ENCODE measurements around the gene MYBL2. TPM values are rescaled to one million over a fixed set of nuclear protein-coding genes. Genes with fewer than 3 reads are reported as not detected.
"Not testable (repeated sequence)": the region's sequence is repeated elsewhere in the genome, so short reads cannot be mapped to it uniquely, and the experiment has no call there.

Gene MYBL2
- polyA plus RNA-seq (2012; ENCODE audit: low read depth, missing spikeins) = 57.3 TPM

- TF ChIP-seq POU2F2 (IDR thresholded peaks at IDR 0.05; ENCODE audit: low read depth, low read length) (no peak), POLR2AphosphoS5 (IDR thresholded peaks at IDR 0.05; ENCODE audit: low read depth, low read length) (no peak), PAX5 (IDR thresholded peaks at IDR 0.05; ENCODE audit: insufficient read depth, low read length, severe bottlenecking) (no peak), SPI1 (IDR thresholded peaks at IDR 0.05; ENCODE audit: low read depth, low read length) (no peak), TAF1 (IDR thresholded peaks at IDR 0.05; ENCODE audit: low read depth, low read length) (no peak), POLR2A (IDR thresholded peaks at IDR 0.05; ENCODE audit: low read depth, low read length) (no peak; the same call in 1 of the 2 replicates)
- DNase-seq (ENCODE audit: insufficient read length, low spot score) (peak; percentile 80), FAIRE-seq (peak; percentile 40)
Measured at GRCh38 chr20:43666376-43667328, at the start of gene MYBL2. Gene MYBL2, plus strand, starts transcription at chr20:43667114. Its CDS starts 170 bp downstream, at chr20:43667284.

GRCh38 chr20:43631598-43631997 lies 35.3 kb upstream of the MYBL2 start:
- no peak for DNase-seq (ENCODE audit: insufficient read length, low spot score)
- TF ChIP-seq POLR2A (IDR thresholded peaks at IDR 0.05; ENCODE audit: low read depth, low read length) = no peak
- FAIRE-seq = no peak

- TF ChIP-seq POLR2A (IDR thresholded peaks at IDR 0.05; ENCODE audit: low read depth, low read length) = no peak
- TF ChIP-seq PAX5 (IDR thresholded peaks at IDR 0.05; ENCODE audit: insufficient read depth, low read length, severe bottlenecking) = no peak
- TF ChIP-seq POU2F2 (IDR thresholded peaks at IDR 0.05; ENCODE audit: low read depth, low read length) = no peak
- TF ChIP-seq POLR2AphosphoS5 (IDR thresholded peaks at IDR 0.05; ENCODE audit: low read depth, low read length) = no peak
- TF ChIP-seq SPI1 (IDR thresholded peaks at IDR 0.05; ENCODE audit: low read depth, low read length) = no peak
- no peak for TF ChIP-seq TAF1 (IDR thresholded peaks at IDR 0.05; ENCODE audit: low read depth, low read length)
- FAIRE-seq (no peak), DNase-seq (ENCODE audit: insufficient read length, low spot score) (no peak)
Measured at GRCh38 chr20:43636429-43636828, 30.5 kb upstream of the MYBL2 start.

- DNase-seq (ENCODE audit: insufficient read length, low spot score) = no peak
- no peak for TF ChIP-seq POLR2A (IDR thresholded peaks at IDR 0.05; ENCODE audit: low read depth, low read length)
- TF ChIP-seq PAX5 (IDR thresholded peaks at IDR 0.05; ENCODE audit: insufficient read depth, low read length, severe bottlenecking) = no peak
- TF ChIP-seq SPI1 (IDR thresholded peaks at IDR 0.05; ENCODE audit: low read depth, low read length) = no peak
- no peak for TF ChIP-seq TAF1 (IDR thresholded peaks at IDR 0.05; ENCODE audit: low read depth, low read length)
- TF ChIP-seq POLR2AphosphoS5 (IDR thresholded peaks at IDR 0.05; ENCODE audit: low read depth, low read length) = no peak
- no peak for FAIRE-seq
Measured at GRCh38 chr20:43642548-43642947, 24.4 kb upstream of the MYBL2 start.

- TF ChIP-seq SPI1 (IDR thresholded peaks at IDR 0.05; ENCODE audit: low read depth, low read length) = no peak
- TF ChIP-seq POU2F2 (IDR thresholded peaks at IDR 0.05; ENCODE audit: low read depth, low read length) = no peak
- TF ChIP-seq POLR2A (IDR thresholded peaks at IDR 0.05; ENCODE audit: low read depth, low read length) = no peak
- FAIRE-seq (no peak), DNase-seq (ENCODE audit: insufficient read length, low spot score) (no peak)
Measured at GRCh38 chr20:43650997-43651525, 15.9 kb upstream of the MYBL2 start.

- not testable (repeated sequence) for FAIRE-seq; DNase-seq (ENCODE audit: insufficient read length, low spot score)
Measured at GRCh38 chr20:43651650-43652184, 15.2 kb upstream of the MYBL2 start.

- DNase-seq (ENCODE audit: insufficient read length, low spot score) (no peak), FAIRE-seq (no peak)
- TF ChIP-seq POLR2AphosphoS5 (IDR thresholded peaks at IDR 0.05; ENCODE audit: low read depth, low read length) (no peak), PAX5 (IDR thresholded peaks at IDR 0.05; ENCODE audit: insufficient read depth, low read length, severe bottlenecking) (no peak), POU2F2 (IDR thresholded peaks at IDR 0.05; ENCODE audit: low read depth, low read length) (no peak), POLR2A (IDR thresholded peaks at IDR 0.05; ENCODE audit: low read depth, low read length) (no peak), TAF1 (IDR thresholded peaks at IDR 0.05; ENCODE audit: low read depth, low read length) (no peak), SPI1 (IDR thresholded peaks at IDR 0.05; ENCODE audit: low read depth, low read length) (no peak)
Measured at GRCh38 chr20:43653966-43654365, 12.9 kb upstream of the MYBL2 start.

GRCh38 chr20:43655176-43655575 lies 11.7 kb upstream of the MYBL2 start:
- not testable (repeated sequence) for DNase-seq (ENCODE audit: insufficient read length, low spot score); FAIRE-seq

- DNase-seq (ENCODE audit: insufficient read length, low spot score) (no peak), FAIRE-seq (no peak)
- no peak for TF ChIP-seq POU2F2 (IDR thresholded peaks at IDR 0.05; ENCODE audit: low read depth, low read length)
- TF ChIP-seq POLR2AphosphoS5 (IDR thresholded peaks at IDR 0.05; ENCODE audit: low read depth, low read length) = no peak
- TF ChIP-seq POLR2A (IDR thresholded peaks at IDR 0.05; ENCODE audit: low read depth, low read length) = no peak
- no peak for TF ChIP-seq TAF1 (IDR thresholded peaks at IDR 0.05; ENCODE audit: low read depth, low read length)
- no peak for TF ChIP-seq SPI1 (IDR thresholded peaks at IDR 0.05; ENCODE audit: low read depth, low read length)
- no peak for TF ChIP-seq PAX5 (IDR thresholded peaks at IDR 0.05; ENCODE audit: insufficient read depth, low read length, severe bottlenecking)
Measured at GRCh38 chr20:43655937-43656336, 11.0 kb upstream of the MYBL2 start.

- TF ChIP-seq POLR2AphosphoS5 (IDR thresholded peaks at IDR 0.05; ENCODE audit: low read depth, low read length) = no peak
- TF ChIP-seq SPI1 (IDR thresholded peaks at IDR 0.05; ENCODE audit: low read depth, low read length) = no peak
- TF ChIP-seq POU2F2 (IDR thresholded peaks at IDR 0.05; ENCODE audit: low read depth, low read length) = no peak
- TF ChIP-seq TAF1 (IDR thresholded peaks at IDR 0.05; ENCODE audit: low read depth, low read length) = no peak
- no peak for TF ChIP-seq POLR2A (IDR thresholded peaks at IDR 0.05; ENCODE audit: low read depth, low read length)
- no peak for TF ChIP-seq PAX5 (IDR thresholded peaks at IDR 0.05; ENCODE audit: insufficient read depth, low read length, severe bottlenecking)
- no peak for DNase-seq (ENCODE audit: insufficient read length, low spot score)
- no peak for FAIRE-seq
Measured at GRCh38 chr20:43658069-43658722, 8.7 kb upstream of the MYBL2 start.

Data from GM12891 (cell line).